Activated effector memory CD4-positive, alpha-beta T cell treated with Interleukin-2 at 50 U/mL for 16 hours (primary cell): ENCODE results near the gene TNIP2.
"Not testable (repeated sequence)": the region's sequence is repeated elsewhere in the genome, so short reads cannot be mapped to it uniquely, and the experiment has no call there.

Experiments used
- DNase-seq: peaks from one replicate; pipeline ENCODE4 v3.0.0-alpha.2; 2020

The TNIP2 gene

GRCh38 chr4:2743518-2744445 lies 12.4 kb downstream of the TNIP2 start:
- no peak for DNase-seq

- no peak for DNase-seq
These were observed 13.2 kb downstream of the TNIP2 start for GRCh38 chr4:2742823-2743517.

- no peak for DNase-seq
These were observed 13.9 kb downstream of the TNIP2 start for GRCh38 chr4:2742081-2742822.

GRCh38 chr4:2741626-2742025 lies 14.5 kb downstream of the TNIP2 start:
- DNase-seq, result no peak

- DNase-seq, result not testable (repeated sequence)
These were observed 17.8 kb downstream of the TNIP2 start for GRCh38 chr4:2738296-2738695.

GRCh38 chr4:2735869-2736268 lies 20.3 kb downstream of the TNIP2 start:
- DNase-seq, result no peak

- DNase-seq, result no peak
These were observed 21.5 kb downstream of the TNIP2 start for GRCh38 chr4:2734612-2735011.

- no peak for DNase-seq
These were observed 22.1 kb downstream of the TNIP2 start for GRCh38 chr4:2733844-2734574.

- DNase-seq, result no peak
These were observed 22.9 kb downstream of the TNIP2 start for GRCh38 chr4:2733001-2733843.

GRCh38 chr4:2732526-2732925 lies 23.6 kb downstream of the TNIP2 start:
- no peak for DNase-seq

GRCh38 chr4:2731907-2732317 lies 24.2 kb downstream of the TNIP2 start:
- no peak for DNase-seq

- no peak for DNase-seq
These were observed 26.6 kb downstream of the TNIP2 start for GRCh38 chr4:2729533-2729875.

GRCh38 chr4:2728806-2729532 lies 27.2 kb downstream of the TNIP2 start:
- no peak for DNase-seq

GRCh38 chr4:2728221-2728620 lies 27.9 kb downstream of the TNIP2 start:
- no peak for DNase-seq

- DNase-seq, result not testable (repeated sequence)
These were observed 29.3 kb downstream of the TNIP2 start for GRCh38 chr4:2726881-2727280.

GRCh38 chr4:2725380-2725779 lies 30.8 kb downstream of the TNIP2 start:
- no peak for DNase-seq

GRCh38 chr4:2723751-2724150 lies 32.4 kb downstream of the TNIP2 start:
- no peak for DNase-seq

- no peak for DNase-seq
These were observed 34.1 kb downstream of the TNIP2 start for GRCh38 chr4:2722033-2722432.

GRCh38 chr4:2721586-2721985 lies 34.5 kb downstream of the TNIP2 start:
- DNase-seq, result no peak

- DNase-seq, result no peak
These were observed 39.9 kb downstream of the TNIP2 start for GRCh38 chr4:2716236-2716635.

GRCh38 chr4:2715426-2715825 lies 40.7 kb downstream of the TNIP2 start:
- no peak for DNase-seq
